PFSK-1 (cell line): Measurements from ENCODE around the gene IPO5.

Source experiments
- FOXP2 ChIP-seq: optimal IDR thresholded peaks from 2 replicates; pipeline ENCODE3; 2011; ENCODE audit warnings: borderline replicate concordance, control low read depth, inconsistent platforms; ENCODE audit not compliant: insufficient read depth; ENCODE audit errors: extremely low read length, extremely low read depth
- POLR2AphosphoS5 ChIP-seq: IDR thresholded peaks from 2 replicates; pipeline ENCODE4 v1.6.1; 2012; ENCODE audit warnings: low read depth, mild to moderate bottlenecking, control low read depth, low read length, moderate library complexity
- SIN3A ChIP-seq: IDR thresholded peaks from 2 replicates; pipeline ENCODE4 v1.6.1; 2012; ENCODE audit warnings: mild to moderate bottlenecking, low read length, moderate library complexity, borderline replicate concordance; ENCODE audit not compliant: insufficient read depth
- TAF1 ChIP-seq: IDR thresholded peaks from 2 replicates; pipeline ENCODE4 v1.6.1; 2012; ENCODE audit warnings: low read length, control low read depth, borderline replicate concordance; ENCODE audit not compliant: insufficient read depth
- TF ChIP-seq, protein P1 (sequence below), 2 experiments: IDR thresholded peaks; 2 replicates each; pipeline versions ENCODE4 v1.6.1 to v1.8.0; 2011 to 2012; ENCODE audit warnings: low read depth in 2 of 2, low read length in 2 of 2, control low read depth in 1 of 2, inconsistent platforms in 1 of 2, mild to moderate bottlenecking in 1 of 2, moderate library complexity in 1 of 2; ENCODE audit not compliant: insufficient read depth in 1 of 2

The IPO5 gene

DNA sequence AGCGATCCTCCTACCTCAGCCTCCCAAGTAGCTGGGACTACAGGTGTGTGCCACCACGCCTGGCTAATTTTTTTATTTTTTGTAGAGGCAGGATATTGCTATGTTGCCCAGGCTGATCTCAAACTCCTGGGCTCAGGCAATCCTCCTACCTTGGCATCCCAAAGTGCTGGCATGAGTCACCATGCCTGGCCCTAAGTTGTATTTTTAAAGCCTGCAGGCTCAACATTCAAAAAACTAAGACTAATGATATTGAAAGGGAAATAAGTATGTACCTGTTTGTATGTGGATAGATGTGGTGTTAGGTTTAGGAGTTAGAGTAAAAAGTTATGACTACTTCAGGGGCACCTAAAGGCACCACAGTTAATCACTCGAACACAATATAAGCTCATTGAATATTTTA is 5.4 kb upstream of the IPO5 start:
- TF ChIP-seq TAF1 = no peak
- TF ChIP-seq SIN3A = no peak
- no peak for TF ChIP-seq POLR2AphosphoS5
- TF ChIP-seq FOXP2 = no peak
- TF ChIP-seq, protein P1, sequence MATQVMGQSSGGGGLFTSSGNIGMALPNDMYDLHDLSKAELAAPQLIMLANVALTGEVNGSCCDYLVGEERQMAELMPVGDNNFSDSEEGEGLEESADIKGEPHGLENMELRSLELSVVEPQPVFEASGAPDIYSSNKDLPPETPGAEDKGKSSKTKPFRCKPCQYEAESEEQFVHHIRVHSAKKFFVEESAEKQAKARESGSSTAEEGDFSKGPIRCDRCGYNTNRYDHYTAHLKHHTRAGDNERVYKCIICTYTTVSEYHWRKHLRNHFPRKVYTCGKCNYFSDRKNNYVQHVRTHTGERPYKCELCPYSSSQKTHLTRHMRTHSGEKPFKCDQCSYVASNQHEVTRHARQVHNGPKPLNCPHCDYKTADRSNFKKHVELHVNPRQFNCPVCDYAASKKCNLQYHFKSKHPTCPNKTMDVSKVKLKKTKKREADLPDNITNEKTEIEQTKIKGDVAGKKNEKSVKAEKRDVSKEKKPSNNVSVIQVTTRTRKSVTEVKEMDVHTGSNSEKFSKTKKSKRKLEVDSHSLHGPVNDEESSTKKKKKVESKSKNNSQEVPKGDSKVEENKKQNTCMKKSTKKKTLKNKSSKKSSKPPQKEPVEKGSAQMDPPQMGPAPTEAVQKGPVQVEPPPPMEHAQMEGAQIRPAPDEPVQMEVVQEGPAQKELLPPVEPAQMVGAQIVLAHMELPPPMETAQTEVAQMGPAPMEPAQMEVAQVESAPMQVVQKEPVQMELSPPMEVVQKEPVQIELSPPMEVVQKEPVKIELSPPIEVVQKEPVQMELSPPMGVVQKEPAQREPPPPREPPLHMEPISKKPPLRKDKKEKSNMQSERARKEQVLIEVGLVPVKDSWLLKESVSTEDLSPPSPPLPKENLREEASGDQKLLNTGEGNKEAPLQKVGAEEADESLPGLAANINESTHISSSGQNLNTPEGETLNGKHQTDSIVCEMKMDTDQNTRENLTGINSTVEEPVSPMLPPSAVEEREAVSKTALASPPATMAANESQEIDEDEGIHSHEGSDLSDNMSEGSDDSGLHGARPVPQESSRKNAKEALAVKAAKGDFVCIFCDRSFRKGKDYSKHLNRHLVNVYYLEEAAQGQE (IDR thresholded peaks at IDR 0.05; ENCODE audit: insufficient read depth in 1 of 2, low read depth in 2 of 2, low read length in 2 of 2) = no peak

DNA sequence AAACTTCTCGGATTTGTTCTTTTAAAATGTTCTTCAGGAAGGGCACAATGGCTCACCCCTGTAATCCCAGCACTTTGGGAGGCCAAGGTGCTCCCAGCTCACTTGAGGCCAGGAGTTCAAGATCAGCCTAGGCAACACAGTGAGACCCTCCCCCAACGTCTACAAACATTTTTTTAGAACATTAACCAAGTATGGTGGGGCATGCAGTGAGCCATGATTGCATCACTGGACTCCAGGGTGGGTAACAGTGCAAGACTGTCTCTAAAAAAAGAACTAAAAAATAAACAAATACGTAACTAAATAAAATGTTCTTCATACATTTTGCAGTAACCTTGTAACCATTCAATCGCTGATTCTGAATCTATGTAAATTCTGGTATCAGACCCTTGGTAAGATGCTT is 2.1 kb upstream of the IPO5 start:
- TF ChIP-seq FOXP2 (no peak), SIN3A (no peak), POLR2AphosphoS5 (no peak), TAF1 (no peak)
- TF ChIP-seq, protein P1 (IDR thresholded peaks at IDR 0.05; ENCODE audit: insufficient read depth in 1 of 2, low read depth in 2 of 2, low read length in 2 of 2) = no peak

DNA sequence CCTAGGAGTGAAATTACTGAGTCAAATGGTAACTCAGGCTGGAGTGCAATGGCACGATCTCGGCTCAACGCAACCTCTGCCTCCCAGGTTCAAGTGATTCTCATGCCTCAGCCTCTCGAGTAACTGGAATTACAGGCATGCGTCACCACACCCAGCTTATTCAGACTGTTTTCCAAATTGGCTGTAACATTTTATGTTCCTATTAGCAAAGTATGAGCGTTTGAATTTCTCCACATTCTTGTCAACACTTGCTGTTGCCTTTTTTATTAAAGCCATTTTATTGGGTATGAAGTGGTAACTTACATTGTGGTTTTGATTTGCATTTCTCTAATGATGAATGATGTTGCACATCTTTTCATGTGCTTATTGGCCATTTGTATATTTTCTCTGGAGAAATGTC is 7.9 kb downstream of the IPO5 start:
- TF ChIP-seq TAF1 = no peak
- TF ChIP-seq FOXP2 = no peak
- TF ChIP-seq, protein P1 (IDR thresholded peaks at IDR 0.05; ENCODE audit: insufficient read depth in 1 of 2, low read depth in 2 of 2, low read length in 2 of 2) = no peak
- no peak for TF ChIP-seq SIN3A
- no peak for TF ChIP-seq POLR2AphosphoS5

DNA sequence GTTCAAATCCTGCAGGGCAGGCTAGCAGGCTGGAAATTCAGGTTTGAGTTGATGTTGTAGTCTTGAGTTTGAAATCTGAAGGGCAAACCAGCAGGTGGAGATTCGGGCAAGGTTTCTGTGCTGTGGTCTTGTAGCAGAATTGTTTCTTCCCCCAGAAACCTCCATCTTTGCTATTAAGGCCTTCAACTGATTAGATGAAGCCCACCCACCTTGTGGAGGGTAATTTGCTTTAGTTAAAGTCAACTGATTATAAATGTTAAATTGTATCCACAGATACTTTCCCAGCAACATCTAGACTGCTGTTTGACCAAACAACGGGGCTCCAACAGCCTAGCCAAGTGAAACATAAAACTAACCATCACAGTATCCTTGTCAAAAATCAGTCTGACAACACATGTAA is 9.4 kb downstream of the IPO5 start:
- TF ChIP-seq TAF1 = no peak
- TF ChIP-seq FOXP2 = no peak
- no peak for TF ChIP-seq SIN3A

DNA sequence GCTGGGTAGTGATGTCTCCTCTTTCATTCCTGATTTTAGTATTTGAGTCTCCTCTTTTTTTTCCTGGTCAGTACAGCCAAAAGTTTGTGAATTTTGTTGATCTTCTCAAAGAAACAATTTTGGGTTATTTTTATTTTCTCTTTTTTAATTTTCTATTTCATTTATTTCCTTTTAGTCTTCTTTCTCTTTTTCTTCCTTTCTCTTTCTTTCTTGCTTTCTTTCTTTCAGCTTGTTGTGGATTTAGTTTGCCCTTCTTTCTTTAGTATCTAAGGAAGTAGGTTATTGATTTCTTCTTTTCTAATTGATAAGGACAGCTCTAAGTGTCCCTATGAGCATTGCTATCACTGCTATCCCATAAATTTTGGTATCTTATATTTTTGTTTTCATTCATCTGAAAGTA is 13.8 kb downstream of the IPO5 start:
- TF ChIP-seq, protein P1 (IDR thresholded peaks at IDR 0.05; ENCODE audit: insufficient read depth in 1 of 2, low read depth in 2 of 2, low read length in 2 of 2) = no peak
- TF ChIP-seq TAF1 = no peak
- no peak for TF ChIP-seq FOXP2
- no peak for TF ChIP-seq POLR2AphosphoS5
- TF ChIP-seq SIN3A = no peak
